Putamen (tissue), 1 donor: ENCODE data around the gene TP53RK.
A peak's percentile ranks its signal among the peaks of the same experiment; 100 is the strongest.

ENCODE experiments used
- DNase-seq: peaks from one replicate; pipeline ENCODE4 v3.0.0-alpha.2; 2016; ENCODE audit warnings: low spot score

The TP53RK gene

GRCh38 chr20:46706242-46706641 lies 17.0 kb upstream of the TP53RK start:
- no peak for DNase-seq

DNA sequence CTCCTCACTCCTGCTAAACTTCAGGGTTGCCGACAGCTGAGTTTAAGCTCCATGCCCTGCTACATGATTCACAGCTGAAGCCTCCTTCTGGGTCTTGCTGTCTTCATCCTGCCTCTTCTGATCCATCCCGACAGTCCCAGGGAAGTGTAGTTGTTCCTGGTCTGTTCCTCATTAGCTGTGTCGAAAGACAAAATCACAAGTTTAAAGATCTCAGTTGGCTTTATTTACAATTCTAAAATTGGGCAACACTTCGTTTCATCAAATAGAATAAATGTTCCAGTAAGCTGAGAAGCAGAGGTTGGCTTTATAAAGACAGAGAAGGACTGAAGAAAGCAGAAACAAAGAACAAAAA lies 16.1 kb upstream of the TP53RK start:
- no peak for DNase-seq

GRCh38 chr20:46704714-46705377 lies 15.6 kb upstream of the TP53RK start:
- DNase-seq, result no peak

DNA sequence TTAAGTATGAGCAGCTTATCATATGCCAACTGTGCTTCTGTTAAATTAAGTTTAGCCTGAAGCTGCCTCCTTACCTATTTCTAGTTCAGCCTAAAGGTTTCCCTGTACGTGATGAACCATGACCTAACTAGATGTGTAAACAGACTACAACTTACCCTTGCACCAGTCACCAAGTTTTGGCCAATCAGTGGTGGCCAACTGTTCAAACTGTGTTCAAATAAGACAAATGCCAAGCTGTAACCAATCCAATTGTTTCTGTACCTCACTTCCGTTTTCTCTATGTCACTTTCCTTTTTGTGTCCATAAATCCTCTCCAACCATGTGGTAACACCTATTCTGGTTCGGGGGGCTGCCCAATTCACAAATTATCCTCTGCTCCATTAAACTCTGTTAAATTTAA lies 14.2 kb upstream of the TP53RK start:
- no peak for DNase-seq

DNA sequence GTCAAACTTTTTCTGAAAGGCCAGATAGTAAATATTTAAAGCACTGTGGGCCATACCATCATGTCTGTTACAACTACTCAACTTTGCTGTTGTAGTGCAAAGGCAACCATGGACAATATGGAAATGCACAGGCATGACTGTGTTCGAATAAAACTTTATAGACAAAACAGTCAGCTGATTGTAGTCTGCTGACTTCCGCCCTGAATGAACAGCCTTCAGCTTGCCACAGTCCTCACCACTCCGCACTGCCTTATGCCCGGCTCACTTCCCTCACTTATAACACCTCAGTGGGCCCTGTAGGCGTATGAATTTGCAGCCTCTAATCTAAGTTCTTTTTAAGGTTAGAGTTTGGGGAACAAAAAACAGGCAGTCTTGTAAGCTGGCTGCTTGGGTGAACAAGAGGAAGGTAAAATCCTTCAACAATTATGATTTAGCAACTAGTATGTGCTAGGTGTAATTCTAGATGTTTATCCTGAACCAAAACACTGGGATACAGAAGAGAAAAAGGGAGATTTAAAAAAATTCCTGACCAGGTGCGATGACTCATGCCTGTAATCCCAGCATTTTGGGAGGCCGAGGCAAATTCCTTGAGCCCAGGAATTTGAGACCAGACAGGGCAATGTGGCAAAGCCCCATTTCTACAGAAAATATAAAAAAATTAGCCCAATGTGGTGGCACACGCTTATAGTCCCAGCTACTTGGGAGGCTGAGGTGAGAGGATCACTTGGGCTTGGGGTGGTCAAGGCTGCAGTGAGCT lies 13.4 kb upstream of the TP53RK start:
- DNase-seq, result no peak

DNA sequence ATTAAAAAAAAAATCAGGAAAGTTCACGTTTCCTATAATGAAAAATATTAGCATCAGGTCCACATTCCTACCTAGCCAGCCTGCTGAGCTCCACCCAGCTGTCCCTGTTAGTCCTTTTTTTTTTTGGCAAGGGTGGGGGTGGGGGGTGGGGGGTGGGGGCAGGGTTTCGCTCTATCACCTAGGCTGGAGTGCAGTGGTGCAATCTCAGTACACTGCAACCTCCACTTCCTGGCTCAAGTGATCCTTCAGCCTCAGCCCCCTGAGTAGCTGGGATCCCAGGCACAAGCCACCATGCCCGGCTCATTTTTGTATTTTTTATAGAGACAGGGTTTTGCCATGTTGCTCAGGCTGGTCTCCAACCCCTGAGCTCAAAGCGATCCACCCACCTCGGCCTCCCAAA lies 12.7 kb upstream of the TP53RK start:
- DNase-seq, result no peak

- DNase-seq, result no peak
Observed at GRCh38 chr20:46701556-46701955, 12.3 kb upstream of the TP53RK start.

- DNase-seq, result no peak
Observed at GRCh38 chr20:46701057-46701456, 11.8 kb upstream of the TP53RK start.

GRCh38 chr20:46700481-46700880 lies 11.2 kb upstream of the TP53RK start:
- DNase-seq, result no peak

DNA sequence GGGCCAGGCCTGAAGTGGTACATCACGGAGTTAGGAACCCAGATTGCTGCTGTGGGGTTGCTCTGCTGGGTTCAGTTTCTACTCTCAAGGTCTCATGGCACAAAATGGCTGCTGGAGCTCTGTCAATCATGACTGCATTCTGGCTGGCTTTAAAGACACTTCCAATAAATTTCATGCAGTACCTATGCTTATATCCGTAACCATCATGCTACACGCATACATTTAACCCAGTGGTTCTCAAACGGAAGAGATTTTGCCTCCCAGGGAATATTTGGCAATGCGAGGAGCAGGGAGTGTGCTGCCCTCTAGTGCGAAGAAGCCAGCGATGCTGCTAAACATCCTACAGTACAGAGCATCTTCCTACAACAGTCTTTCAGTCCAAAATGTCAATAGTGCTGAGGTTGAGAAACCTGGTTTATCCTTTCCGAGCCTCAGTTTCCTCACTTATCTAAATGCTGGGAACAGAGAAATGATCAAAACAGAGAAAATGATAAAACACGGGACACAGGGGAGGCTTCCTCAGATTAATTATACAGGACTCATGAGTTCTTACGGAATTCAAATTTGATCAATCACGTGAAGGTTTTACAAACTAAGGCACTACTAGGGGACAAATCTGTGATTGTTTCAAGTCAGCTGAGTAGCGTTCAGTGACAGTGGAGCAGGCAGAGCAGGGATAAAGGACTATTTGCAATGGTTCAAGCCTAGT lies 10.6 kb upstream of the TP53RK start:
- no peak for DNase-seq

DNA sequence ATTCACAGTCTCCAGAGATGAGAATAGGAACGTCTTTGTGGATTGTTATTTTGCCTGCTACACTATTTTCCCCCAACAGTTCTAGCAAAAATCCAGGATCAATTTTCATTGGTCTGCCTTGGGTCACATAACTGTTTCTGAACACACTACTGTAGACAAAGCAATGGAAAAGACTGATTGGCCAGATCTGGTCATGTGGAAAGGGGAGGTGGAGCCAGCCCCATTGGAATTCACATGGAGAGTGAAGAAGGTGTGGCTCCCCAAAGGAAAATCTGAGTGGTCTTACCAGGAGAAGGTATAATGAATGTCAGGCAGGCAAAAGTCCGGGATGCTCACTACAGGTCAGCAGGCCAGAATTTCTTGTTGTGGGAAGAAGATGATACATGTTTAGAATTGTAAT lies 9.5 kb upstream of the TP53RK start:
- no peak for DNase-seq

DNA sequence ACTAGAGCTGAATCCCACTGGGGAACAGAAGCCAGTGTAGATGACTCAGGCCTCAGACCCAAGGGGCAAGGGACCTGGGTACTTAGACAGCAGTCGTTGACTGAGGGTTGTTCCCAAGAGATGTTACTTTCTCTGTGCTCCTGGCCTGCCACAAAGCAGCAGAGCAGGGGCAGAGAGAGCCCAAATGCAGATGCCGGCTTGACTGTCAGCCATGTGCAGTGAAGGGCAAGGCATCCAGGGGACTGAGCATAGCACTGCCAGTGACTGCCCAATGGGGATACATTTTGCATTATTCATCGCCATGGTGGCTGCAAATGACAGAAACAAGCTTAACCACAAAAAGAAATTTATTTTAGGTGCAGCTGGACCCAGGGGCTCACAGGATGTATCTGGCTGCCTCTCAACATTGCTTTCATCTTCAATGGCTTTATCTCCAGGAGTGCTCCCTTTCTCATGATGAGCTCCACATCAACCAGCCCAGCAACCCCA lies 7.6 kb upstream of the TP53RK start:
- no peak for DNase-seq

- no peak for DNase-seq
Observed at GRCh38 chr20:46695892-46696291, 6.6 kb upstream of the TP53RK start.

DNA sequence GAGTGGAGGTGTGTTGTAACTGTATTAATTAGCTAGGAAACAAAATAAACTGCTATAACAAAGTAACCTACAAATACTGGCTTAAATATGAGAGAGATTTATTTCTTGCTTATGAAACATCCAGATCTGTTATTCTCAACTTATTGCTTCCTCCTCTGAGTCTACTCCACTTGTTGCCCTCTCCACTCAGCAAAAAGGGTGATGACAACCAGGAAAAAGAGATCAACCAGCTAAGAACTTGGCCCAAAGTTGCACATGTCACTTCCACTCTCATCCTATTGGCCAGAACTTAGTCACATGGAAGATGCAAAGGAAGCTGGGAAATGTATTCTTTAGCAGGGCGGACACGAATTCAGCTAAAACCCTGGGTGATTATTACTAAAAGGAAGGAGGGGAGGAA lies 5.2 kb upstream of the TP53RK start:
- peak; percentile 36 for DNase-seq

DNA sequence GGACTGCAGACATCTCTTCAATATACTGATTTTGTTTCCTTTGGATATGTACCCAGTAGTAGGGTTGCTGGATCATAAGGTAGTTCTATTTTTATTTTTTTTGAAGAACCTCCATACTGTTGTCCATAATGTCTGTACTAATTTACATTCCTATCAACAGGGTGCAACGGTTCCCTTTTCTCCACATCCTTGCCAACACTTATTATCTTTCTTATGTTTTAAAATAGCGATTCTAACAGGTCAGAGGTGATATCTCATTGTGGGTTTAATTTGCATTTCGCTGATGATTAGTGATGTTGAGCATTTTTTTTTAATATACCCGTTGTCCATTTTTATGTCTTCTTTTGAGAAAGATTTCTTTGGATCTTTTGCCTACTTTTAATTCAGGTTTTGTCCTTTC lies 2.0 kb upstream of the TP53RK start:
- no peak for DNase-seq

DNA sequence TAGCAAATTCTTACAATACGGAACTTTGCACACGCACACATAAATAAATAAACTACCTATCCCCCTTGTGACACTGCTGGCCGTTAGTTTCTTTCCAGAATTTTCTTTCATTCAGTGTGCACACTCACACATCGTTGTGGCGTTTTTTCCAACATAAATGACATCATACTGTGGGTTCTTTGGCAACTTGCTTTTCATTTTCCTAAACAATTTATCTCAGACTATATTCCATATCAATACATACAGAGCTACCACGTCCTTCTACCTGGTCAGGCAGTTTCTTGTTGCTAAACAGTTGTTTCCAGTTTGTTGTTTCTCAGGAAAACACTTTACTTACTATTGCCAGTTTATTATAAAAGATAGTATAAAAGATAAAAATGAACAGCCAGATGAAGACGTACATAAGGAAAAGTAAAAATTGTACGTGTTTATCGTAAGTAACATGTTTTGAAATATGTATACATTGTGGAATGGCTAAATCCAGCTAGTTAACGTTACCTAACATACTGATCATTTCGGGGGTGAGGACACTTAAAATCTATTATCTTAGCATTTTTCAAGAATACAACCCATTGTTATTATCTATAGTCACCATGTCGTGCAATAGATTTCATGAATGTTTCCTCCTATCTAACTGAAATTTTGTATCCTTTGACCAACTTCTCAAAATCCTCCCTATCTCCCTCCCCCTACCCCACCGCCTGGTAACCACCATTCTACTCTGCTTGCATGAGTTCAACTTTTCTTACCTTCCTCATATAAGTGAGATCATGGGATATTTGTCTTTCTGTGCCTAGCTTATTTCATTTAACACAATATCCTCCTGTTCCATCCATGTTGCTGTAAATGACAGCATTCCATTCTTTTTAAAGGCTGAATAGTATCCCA lies 1.2 kb upstream of the TP53RK start:
- DNase-seq, result peak; percentile 20

DNA sequence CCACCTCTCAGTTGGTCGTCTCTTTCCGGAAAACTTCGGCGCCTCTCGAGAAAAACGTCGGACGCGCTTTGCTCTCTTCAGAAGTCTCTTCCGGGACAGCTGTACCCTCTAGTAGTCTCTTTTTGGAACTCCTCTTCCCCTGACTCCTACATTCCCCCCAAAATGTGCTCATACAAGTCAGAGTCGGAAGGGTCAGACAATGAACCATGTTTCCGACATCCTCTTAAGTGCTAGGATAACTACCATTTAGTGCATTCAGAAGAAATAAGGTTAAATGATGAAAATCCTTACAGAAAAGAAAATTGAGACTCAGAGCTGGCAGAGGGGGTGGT lies 476 bp upstream of the TP53RK start:
- DNase-seq, result no peak

- peak; percentile 16 for DNase-seq
Observed at GRCh38 chr20:46688151-46689081, 828 bp downstream of the TP53RK start.

DNA sequence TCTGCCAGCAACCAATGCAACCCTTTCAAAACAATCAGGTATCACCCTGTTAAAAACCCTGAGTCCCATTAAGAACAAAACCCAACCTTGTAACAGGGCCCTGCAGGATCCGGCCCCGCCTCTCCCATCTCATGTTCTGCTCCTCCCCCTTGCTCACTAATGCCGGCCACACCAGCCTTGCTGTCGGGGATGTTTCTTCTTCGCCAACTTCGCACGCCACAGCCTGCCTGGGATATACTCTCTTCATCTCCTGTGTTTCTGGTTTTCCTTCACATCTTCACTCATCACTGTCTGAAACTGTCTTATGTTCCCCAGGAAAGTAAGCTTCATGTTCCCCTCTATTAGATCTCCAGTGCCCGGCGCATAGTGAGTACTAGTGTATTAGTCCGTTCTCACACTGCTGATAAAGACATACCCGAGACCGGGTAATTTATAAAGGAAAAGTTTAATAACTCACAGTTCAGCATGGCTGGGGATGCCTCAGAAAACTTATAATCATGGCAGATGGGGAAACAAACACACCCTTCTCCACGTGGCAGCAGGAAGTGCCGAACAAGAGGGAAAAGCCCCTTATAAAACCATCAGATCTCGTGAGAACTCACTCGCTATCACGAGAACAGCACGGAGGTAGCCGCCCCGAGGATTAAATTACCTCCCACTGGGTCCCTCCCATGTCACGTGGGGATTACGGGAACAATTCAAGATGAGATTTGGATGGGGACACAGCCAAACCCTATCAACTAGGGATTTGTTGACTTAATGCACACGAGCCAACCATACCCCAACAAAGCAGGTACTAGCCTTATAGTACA lies 5.1 kb downstream of the TP53RK start:
- DNase-seq, result no peak

DNA sequence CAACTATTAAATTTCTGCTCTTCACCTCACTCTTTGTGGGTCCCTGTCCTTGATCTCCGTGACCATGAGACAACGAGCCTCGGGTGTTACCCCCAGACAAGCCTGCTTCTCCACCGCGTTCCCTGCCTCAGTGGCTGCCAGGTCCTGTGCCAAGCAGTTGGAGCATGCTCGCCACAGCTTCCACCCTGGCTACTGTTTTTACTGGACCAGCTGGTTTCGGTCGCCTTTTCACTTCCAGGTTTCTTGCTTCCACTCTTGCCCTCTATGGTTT lies 5.6 kb downstream of the TP53RK start:
- DNase-seq, result no peak
